ENCODE measurements around the gene FGR.

The FGR gene

GRCh38 chr1:27672750-27673112 lies 37.7 kb upstream of the FGR start:
- no peaks in the 10 kb centered on the region for H3K9me3 ChIP-seq (ENCODE audit: insufficient read depth, low read length)
- peak overlapping the region; percentile 25 for H3K4me3 ChIP-seq (ENCODE audit: insufficient read length, low read depth)
- no peaks in the 10 kb centered on the region for H3K36me3 ChIP-seq (ENCODE audit: insufficient read depth, insufficient read length, low read length)
- peaks cover 4% of the 10 kb centered on the region for H3K4me1 ChIP-seq (ENCODE audit: insufficient read depth, insufficient read length)
- no peak overlapping the region for H3K9ac ChIP-seq (ENCODE audit: insufficient read length, low read depth)
- DNase-seq (ENCODE audit: low read depth, low spot score) = no peak
- TF ChIP-seq YY1 (IDR thresholded peaks at IDR 0.05; ENCODE audit: insufficient read depth, insufficient read length) = no peak
- TF ChIP-seq SUZ12 (IDR thresholded peaks at IDR 0.05; ENCODE audit: extremely low read depth, insufficient read depth, insufficient read length) = no peak
- TF ChIP-seq ZNF274 (IDR thresholded peaks at IDR 0.05; ENCODE audit: low read depth, low read length) = no peak
- peaks cover 9% of the 10 kb centered on the region for H3K27me3 ChIP-seq (ENCODE audit: insufficient read depth, insufficient read length)

DNA sequence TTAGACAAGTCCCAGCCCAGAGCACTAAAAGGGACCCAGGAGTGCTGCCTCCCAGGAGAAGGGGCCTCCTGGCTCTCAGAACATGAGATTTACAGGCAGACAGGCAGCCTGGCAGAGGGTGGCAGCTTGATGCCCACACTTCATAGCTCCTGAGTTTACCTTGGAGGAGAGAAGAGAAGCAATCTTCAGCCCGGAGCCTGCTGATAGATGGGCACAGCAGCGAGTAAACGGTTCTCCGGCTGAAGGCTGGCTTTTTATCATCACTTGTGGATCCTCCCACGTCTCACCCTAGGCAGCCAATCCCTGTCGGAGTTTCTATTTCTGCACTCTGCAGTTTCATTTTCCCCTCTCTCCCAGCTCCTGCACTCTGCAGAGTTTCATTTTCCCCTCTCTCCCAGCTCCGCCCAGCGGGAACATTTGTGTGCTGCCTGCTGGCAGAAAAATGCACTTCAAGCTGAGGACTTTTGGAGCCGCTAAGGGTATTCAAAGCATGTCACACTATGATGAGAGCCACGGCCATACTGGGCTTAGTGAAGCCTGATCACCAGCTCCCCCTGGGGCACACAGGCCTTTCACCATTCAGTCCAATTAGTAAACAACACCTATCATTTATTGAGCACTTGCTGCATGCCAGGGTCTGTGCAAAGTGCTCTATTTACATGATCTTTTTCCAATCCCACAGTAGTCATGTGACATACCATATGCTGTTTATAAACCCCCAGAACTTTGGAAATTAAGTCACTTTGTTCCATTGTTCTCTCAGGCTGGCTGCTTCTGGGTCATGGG lies 37.2 kb upstream of the FGR start, which contains the start of gene IFI6:
Gene IFI6, minus strand, starts transcription at position 229 of the 786 bp plus-strand sequence. CDS start 2,878 bp downstream, outside the sequence.
- H3K9ac ChIP-seq (ENCODE audit: insufficient read length, low read depth) = peak within 1 kb of the TSS; percentile 69
- no peaks in the 10 kb centered on the region for H3K9me3 ChIP-seq (ENCODE audit: insufficient read depth, low read length)
- peaks cover 9% of the 10 kb centered on the region for H3K27me3 ChIP-seq (ENCODE audit: insufficient read depth, insufficient read length)
- H3K4me3 ChIP-seq (ENCODE audit: insufficient read length, low read depth) = peak within 1 kb of the TSS; percentile 25
- TF ChIP-seq SUZ12 (IDR thresholded peaks at IDR 0.05; ENCODE audit: extremely low read depth, insufficient read depth, insufficient read length) (no peak), ZNF274 (IDR thresholded peaks at IDR 0.05; ENCODE audit: low read depth, low read length) (no peak), YY1 (IDR thresholded peaks at IDR 0.05; ENCODE audit: insufficient read depth, insufficient read length) (peak; percentile 29)
- DNase-seq (ENCODE audit: low read depth, low spot score) = no peak
- H3K36me3 ChIP-seq (ENCODE audit: insufficient read depth, insufficient read length, low read length) = no peaks in the 10 kb centered on the region
- peaks cover 9% of the 10 kb centered on the region for H3K4me1 ChIP-seq (ENCODE audit: insufficient read depth, insufficient read length)

DNA sequence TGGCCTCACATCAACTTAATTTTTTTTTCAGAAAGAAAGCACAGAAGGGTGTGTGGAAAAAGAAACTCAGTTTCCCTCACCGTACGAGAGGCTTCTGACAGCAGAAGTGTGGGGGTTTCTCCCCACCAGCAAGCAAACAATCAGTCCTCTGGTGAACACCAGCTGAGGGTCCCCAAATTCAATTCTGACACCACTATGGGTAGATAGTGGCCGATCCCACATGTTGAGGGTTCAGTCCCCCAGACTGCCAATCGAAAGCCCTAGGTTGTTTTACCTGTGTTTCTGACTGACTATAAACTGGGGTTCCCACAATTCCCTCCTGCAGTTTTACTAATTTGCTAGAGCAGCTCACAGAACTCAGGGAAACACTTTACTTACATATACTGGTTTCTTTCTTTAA lies 34.9 kb upstream of the FGR start:
- Histone ChIP-seq H3K9me3 (ENCODE audit: insufficient read depth, low read length) (no peaks in the 10 kb centered on the region), H3K36me3 (ENCODE audit: insufficient read depth, insufficient read length, low read length) (no peaks in the 10 kb centered on the region), H3K9ac (ENCODE audit: insufficient read length, low read depth) (no peak overlapping the region), H3K27me3 (ENCODE audit: insufficient read depth, insufficient read length) (peaks cover 9% of the 10 kb centered on the region), H3K4me3 (ENCODE audit: insufficient read length, low read depth) (no peak overlapping the region), H3K4me1 (ENCODE audit: insufficient read depth, insufficient read length) (peaks cover 12% of the 10 kb centered on the region)
- TF ChIP-seq ZNF274 (IDR thresholded peaks at IDR 0.05; ENCODE audit: low read depth, low read length) = no peak
- no peak for TF ChIP-seq YY1 (IDR thresholded peaks at IDR 0.05; ENCODE audit: insufficient read depth, insufficient read length)
- no peak for TF ChIP-seq SUZ12 (IDR thresholded peaks at IDR 0.05; ENCODE audit: extremely low read depth, insufficient read depth, insufficient read length)
- DNase-seq (ENCODE audit: low read depth, low spot score) = no peak

DNA sequence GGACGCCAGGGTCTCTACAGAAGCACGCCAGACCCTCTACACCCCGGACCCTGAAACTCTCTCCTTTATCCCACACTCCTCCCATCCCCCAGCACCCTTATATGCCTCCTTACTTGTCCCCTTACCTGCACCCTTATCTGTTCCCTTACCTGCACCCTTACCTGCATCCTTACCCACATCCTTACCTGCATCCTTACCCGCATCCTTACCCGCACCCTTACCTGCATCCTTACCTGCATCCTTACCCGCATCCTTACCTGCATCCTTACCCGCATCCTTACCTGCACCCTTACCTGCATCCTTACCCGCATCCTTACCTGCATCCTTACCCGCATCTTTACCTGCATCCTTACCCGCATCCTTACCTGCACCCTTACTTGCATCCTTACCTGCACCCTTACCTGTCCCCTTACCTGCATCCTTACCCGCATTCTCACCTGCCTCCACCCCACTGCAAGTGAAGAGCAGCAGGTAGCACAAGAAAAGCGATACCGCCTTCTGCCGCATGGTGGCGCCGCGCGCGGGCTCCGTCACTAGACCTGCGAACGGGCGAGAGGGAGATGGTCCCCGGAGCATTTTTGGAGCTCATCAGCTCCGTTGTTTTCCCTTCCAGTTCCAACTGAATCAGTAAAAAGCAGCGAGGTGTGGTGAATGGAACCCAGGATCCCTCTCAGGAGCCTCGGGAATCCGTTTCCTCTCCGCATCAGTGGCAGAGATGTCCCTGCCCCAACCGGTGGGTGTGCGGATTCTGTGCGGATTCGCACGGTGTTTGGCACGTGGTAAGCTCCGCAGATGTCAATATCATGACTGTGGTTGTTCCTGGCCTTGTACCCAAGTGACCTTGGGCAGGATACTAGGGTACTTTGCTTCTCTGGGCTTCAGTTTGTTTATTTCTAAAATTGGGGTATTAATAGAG lies 34.1 kb upstream of the FGR start:
- peaks cover 9% of the 10 kb centered on the region for H3K27me3 ChIP-seq (ENCODE audit: insufficient read depth, insufficient read length)
- H3K4me1 ChIP-seq (ENCODE audit: insufficient read depth, insufficient read length) = peaks cover 12% of the 10 kb centered on the region
- H3K9me3 ChIP-seq (ENCODE audit: insufficient read depth, low read length) = no peaks in the 10 kb centered on the region
- TF ChIP-seq SUZ12 (IDR thresholded peaks at IDR 0.05; ENCODE audit: extremely low read depth, insufficient read depth, insufficient read length) (no peak), YY1 (IDR thresholded peaks at IDR 0.05; ENCODE audit: insufficient read depth, insufficient read length) (no peak), ZNF274 (IDR thresholded peaks at IDR 0.05; ENCODE audit: low read depth, low read length) (no peak)
- DNase-seq (ENCODE audit: low read depth, low spot score) = no peak
- H3K9ac ChIP-seq (ENCODE audit: insufficient read length, low read depth) = peak overlapping the region; percentile 18
- H3K36me3 ChIP-seq (ENCODE audit: insufficient read depth, insufficient read length, low read length) = no peaks in the 10 kb centered on the region
- no peak overlapping the region for H3K4me3 ChIP-seq (ENCODE audit: insufficient read length, low read depth)

DNA sequence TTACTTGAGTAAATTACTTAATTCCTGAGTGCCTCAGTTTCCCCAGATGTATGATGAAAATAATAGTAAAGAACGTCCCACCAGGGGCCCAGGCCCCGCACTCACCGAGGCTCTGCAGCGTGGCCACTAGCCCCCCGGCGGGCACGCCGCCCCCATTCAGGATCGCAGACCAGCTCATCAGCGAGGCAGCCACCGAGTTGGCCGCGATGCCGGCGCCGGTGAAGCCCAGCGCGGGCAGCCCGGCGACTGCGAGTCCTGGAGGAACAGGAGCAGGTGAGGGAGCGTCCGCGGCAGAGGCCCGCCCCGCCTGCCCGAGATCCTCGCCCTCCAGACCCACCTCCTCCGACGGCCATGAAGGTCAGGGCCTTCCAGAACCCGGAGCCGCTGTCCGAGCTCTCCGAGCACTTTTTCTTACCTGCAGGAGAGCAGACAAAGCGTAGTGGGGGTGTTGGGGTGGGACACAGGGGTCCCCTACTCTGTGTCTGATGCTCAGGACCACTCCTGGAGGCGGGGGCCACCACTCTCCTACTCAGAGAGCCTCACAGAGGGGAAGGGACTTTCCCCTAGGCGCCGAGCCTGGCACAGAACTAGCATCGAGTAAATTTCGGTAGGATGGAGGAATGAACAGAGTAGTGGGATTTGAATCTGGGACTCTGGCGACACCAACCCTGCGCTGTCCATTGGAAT lies 33.3 kb upstream of the FGR start:
- Histone ChIP-seq H3K36me3 (ENCODE audit: insufficient read depth, insufficient read length, low read length) (no peaks in the 10 kb centered on the region), H3K4me1 (ENCODE audit: insufficient read depth, insufficient read length) (peaks cover 12% of the 10 kb centered on the region), H3K9me3 (ENCODE audit: insufficient read depth, low read length) (no peaks in the 10 kb centered on the region), H3K9ac (ENCODE audit: insufficient read length, low read depth) (no peak overlapping the region), H3K27me3 (ENCODE audit: insufficient read depth, insufficient read length) (peaks cover 9% of the 10 kb centered on the region), H3K4me3 (ENCODE audit: insufficient read length, low read depth) (no peak overlapping the region)
- TF ChIP-seq SUZ12 (IDR thresholded peaks at IDR 0.05; ENCODE audit: extremely low read depth, insufficient read depth, insufficient read length) (no peak), YY1 (IDR thresholded peaks at IDR 0.05; ENCODE audit: insufficient read depth, insufficient read length) (no peak), ZNF274 (IDR thresholded peaks at IDR 0.05; ENCODE audit: low read depth, low read length) (no peak)
- DNase-seq (ENCODE audit: low read depth, low spot score) = no peak

- H3K9me3 ChIP-seq (ENCODE audit: insufficient read depth, low read length) = no peaks in the 10 kb centered on the region
- peaks cover 16% of the 10 kb centered on the region for H3K4me1 ChIP-seq (ENCODE audit: insufficient read depth, insufficient read length)
These were observed 31.8 kb upstream of the FGR start for GRCh38 chr1:27666791-27667254.

More at GRCh38 chr1:27666791-27667254, 31.8 kb upstream of the FGR start:
- Histone ChIP-seq H3K9ac (ENCODE audit: insufficient read length, low read depth) (no peak overlapping the region), H3K36me3 (ENCODE audit: insufficient read depth, insufficient read length, low read length) (no peaks in the 10 kb centered on the region), H3K27me3 (ENCODE audit: insufficient read depth, insufficient read length) (peaks cover 9% of the 10 kb centered on the region), H3K4me3 (ENCODE audit: insufficient read length, low read depth) (no peak overlapping the region)
- no peak for TF ChIP-seq YY1 (IDR thresholded peaks at IDR 0.05; ENCODE audit: insufficient read depth, insufficient read length)
- no peak for TF ChIP-seq SUZ12 (IDR thresholded peaks at IDR 0.05; ENCODE audit: extremely low read depth, insufficient read depth, insufficient read length)
- TF ChIP-seq ZNF274 (IDR thresholded peaks at IDR 0.05; ENCODE audit: low read depth, low read length) = no peak
- no peak for DNase-seq (ENCODE audit: low read depth, low spot score)

Measured in NT2/D1 (cell line).